ENCODE data around the gene NPAS3.

NPAS3 gene

GRCh38 chr14:32978691-32979255, 40.1 kb downstream of the NPAS3 start:
- TF ChIP-seq CTCF (conservative IDR thresholded peaks at IDR 0.05; ENCODE audit: low read depth, low read length) = no peak
- H3K4me2 ChIP-seq = no peak overlapping the region
- no peak overlapping the region for H3K27ac ChIP-seq

GRCh38 chr14:32980178-32980901, 41.7 kb downstream of the NPAS3 start:
- Histone ChIP-seq H3K4me1 (ENCODE audit: low read depth, poor library complexity, severe bottlenecking) (no peaks in the 10 kb centered on the region), H3K4me2 (no peak overlapping the region), H3K4me3 (IDR thresholded peaks at IDR 0.05; ENCODE audit: insufficient read depth, low read depth, low read length) (no peak overlapping the region), H4K20me1 (ENCODE audit: insufficient read depth) (no peaks in the 10 kb centered on the region), H3K9ac (no peak overlapping the region), H3K79me2 (ENCODE audit: insufficient read depth, low read depth) (no peaks in the 10 kb centered on the region), H3K27ac (no peak overlapping the region), H2AFZ (ENCODE audit: low read depth) (no peak overlapping the region), H3K36me3 (ENCODE audit: insufficient read depth) (no peaks in the 10 kb centered on the region), H3K27me3 (ENCODE audit: insufficient read depth, low read depth) (no peaks in the 10 kb centered on the region)
- no peak for TF ChIP-seq CTCF (conservative IDR thresholded peaks at IDR 0.05; ENCODE audit: low read depth, low read length)

More at GRCh38 chr14:32978691-32979255, 40.1 kb downstream of the NPAS3 start:
- no peak overlapping the region for H2AFZ ChIP-seq (ENCODE audit: low read depth)
- no peaks in the 10 kb centered on the region for H4K20me1 ChIP-seq (ENCODE audit: insufficient read depth)
- H3K4me1 ChIP-seq (ENCODE audit: low read depth, poor library complexity, severe bottlenecking) = no peaks in the 10 kb centered on the region
- H3K36me3 ChIP-seq (ENCODE audit: insufficient read depth) = no peaks in the 10 kb centered on the region
- no peaks in the 10 kb centered on the region for H3K27me3 ChIP-seq (ENCODE audit: insufficient read depth, low read depth)
- H3K4me3 ChIP-seq (IDR thresholded peaks at IDR 0.05; ENCODE audit: insufficient read depth, low read depth, low read length) = no peak overlapping the region
- H3K79me2 ChIP-seq (ENCODE audit: insufficient read depth, low read depth) = no peaks in the 10 kb centered on the region
- no peak overlapping the region for H3K9ac ChIP-seq

- Histone ChIP-seq H3K36me3 (ENCODE audit: insufficient read depth) (no peaks in the 10 kb centered on the region), H3K9ac (no peak overlapping the region), H3K4me1 (ENCODE audit: low read depth, poor library complexity, severe bottlenecking) (no peaks in the 10 kb centered on the region), H3K4me3 (IDR thresholded peaks at IDR 0.05; ENCODE audit: insufficient read depth, low read depth, low read length) (no peak overlapping the region), H4K20me1 (ENCODE audit: insufficient read depth) (no peaks in the 10 kb centered on the region), H2AFZ (ENCODE audit: low read depth) (no peak overlapping the region), H3K27ac (no peak overlapping the region), H3K27me3 (ENCODE audit: insufficient read depth, low read depth) (no peaks in the 10 kb centered on the region), H3K4me2 (no peak overlapping the region), H3K79me2 (ENCODE audit: insufficient read depth, low read depth) (no peaks in the 10 kb centered on the region)
- no peak for TF ChIP-seq CTCF (conservative IDR thresholded peaks at IDR 0.05; ENCODE audit: low read depth, low read length)
Observed at GRCh38 chr14:32980902-32981501, 42.3 kb downstream of the NPAS3 start.

GRCh38 chr14:32984241-32984930, 45.7 kb downstream of the NPAS3 start:
- Histone ChIP-seq H3K4me2 (no peak overlapping the region), H3K79me2 (ENCODE audit: insufficient read depth, low read depth) (no peaks in the 10 kb centered on the region), H2AFZ (ENCODE audit: low read depth) (no peak overlapping the region), H4K20me1 (ENCODE audit: insufficient read depth) (no peaks in the 10 kb centered on the region), H3K27me3 (ENCODE audit: insufficient read depth, low read depth) (no peaks in the 10 kb centered on the region), H3K9ac (no peak overlapping the region), H3K27ac (no peak overlapping the region), H3K36me3 (ENCODE audit: insufficient read depth) (no peaks in the 10 kb centered on the region), H3K4me1 (ENCODE audit: low read depth, poor library complexity, severe bottlenecking) (no peaks in the 10 kb centered on the region), H3K4me3 (IDR thresholded peaks at IDR 0.05; ENCODE audit: insufficient read depth, low read depth, low read length) (no peak overlapping the region)
- no peak for TF ChIP-seq CTCF (conservative IDR thresholded peaks at IDR 0.05; ENCODE audit: low read depth, low read length)
